ENCODE measurements around the gene DBT.
"Not testable (repeated sequence)": the region's sequence is repeated elsewhere in the genome, so short reads cannot be mapped to it uniquely, and the experiment has no call there.

DBT gene

DNA sequence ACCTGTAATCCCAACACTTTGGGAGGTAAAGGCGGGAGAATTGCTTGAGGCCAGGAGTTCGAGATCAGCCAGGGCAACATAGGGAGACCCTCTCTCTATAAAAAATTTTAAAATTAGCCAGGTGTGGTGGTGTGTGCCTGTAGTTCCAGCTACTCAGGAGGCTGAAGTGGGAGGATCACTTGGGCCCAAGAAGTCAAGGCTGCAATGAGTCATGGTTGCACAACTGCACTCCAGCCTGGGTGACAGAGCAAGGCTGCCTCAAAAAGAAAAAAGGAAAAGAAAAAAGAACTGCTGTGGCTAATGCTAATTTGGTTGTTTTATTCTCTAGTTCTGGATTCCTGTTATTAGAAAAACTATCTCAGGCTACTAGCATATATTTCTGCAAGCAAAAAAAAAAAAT is 29.8 kb downstream of the DBT start:
- Histone ChIP-seq H3K4me3 (replicated peaks; ENCODE audit: low read depth, low read length) (no peak overlapping the region), H3K36me3 (ENCODE audit: control insufficient read depth, insufficient read depth, low read length) (peaks cover 4% of the 10 kb centered on the region), H3K27me3 (replicated peaks; ENCODE audit: control insufficient read depth, insufficient read depth, low read length) (no peaks in the 10 kb centered on the region)
- TF ChIP-seq, protein P1, sequence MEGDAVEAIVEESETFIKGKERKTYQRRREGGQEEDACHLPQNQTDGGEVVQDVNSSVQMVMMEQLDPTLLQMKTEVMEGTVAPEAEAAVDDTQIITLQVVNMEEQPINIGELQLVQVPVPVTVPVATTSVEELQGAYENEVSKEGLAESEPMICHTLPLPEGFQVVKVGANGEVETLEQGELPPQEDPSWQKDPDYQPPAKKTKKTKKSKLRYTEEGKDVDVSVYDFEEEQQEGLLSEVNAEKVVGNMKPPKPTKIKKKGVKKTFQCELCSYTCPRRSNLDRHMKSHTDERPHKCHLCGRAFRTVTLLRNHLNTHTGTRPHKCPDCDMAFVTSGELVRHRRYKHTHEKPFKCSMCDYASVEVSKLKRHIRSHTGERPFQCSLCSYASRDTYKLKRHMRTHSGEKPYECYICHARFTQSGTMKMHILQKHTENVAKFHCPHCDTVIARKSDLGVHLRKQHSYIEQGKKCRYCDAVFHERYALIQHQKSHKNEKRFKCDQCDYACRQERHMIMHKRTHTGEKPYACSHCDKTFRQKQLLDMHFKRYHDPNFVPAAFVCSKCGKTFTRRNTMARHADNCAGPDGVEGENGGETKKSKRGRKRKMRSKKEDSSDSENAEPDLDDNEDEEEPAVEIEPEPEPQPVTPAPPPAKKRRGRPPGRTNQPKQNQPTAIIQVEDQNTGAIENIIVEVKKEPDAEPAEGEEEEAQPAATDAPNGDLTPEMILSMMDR (IDR thresholded peaks at IDR 0.05; ENCODE audit: insufficient read depth, low read length, poor library complexity, severe bottlenecking): no peak
- no peak for DNase-seq (ENCODE audit: extremely low read depth, insufficient read length)

DNA sequence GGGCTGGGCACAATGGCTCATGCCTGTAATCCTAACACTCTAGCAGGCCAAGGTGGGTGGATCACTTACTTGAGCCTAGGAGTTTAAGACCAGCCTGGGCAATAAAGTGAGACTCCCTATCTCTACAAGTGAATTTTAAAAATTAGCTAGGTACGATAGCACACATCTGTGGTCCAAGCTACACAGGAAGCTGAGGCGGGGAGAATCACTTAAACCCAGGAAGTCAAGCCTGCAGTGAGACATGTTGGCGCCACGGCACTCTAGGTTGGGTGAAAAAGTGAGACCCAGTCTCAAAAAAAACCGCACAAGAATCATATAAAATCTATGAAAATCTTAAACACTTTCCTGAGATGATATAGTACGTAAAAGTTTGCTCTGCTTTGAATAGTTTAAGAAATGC is 30.2 kb downstream of the DBT start:
- TF ChIP-seq, protein P1 (IDR thresholded peaks at IDR 0.05; ENCODE audit: insufficient read depth, low read length, poor library complexity, severe bottlenecking): no peak
- Histone ChIP-seq H3K27me3 (replicated peaks; ENCODE audit: control insufficient read depth, insufficient read depth, low read length) (no peaks in the 10 kb centered on the region), H3K4me3 (replicated peaks; ENCODE audit: low read depth, low read length) (no peak overlapping the region), H3K36me3 (ENCODE audit: control insufficient read depth, insufficient read depth, low read length) (peaks cover 4% of the 10 kb centered on the region)
- DNase-seq (ENCODE audit: extremely low read depth, insufficient read length): no peak

DNA sequence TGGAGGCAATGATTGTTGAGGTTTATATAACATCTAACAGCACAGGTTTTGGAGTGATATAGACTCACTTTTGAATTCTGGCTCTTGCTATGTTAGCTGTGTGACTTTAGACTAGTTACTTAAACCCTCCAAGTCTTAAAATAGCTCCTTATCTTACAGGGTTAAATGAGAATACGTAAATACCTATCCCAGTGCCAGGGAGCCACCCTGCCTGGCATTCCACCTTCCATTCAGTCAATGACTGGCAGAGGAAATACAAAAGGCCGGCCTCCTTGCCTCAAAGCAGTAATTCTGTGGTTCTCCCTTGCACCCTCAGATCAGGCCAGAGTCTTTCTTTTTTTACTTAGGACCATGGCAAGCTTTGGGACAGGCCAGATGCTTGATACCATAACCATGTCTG is 31.8 kb downstream of the DBT start:
- TF ChIP-seq, protein P1 (IDR thresholded peaks at IDR 0.05; ENCODE audit: insufficient read depth, low read length, poor library complexity, severe bottlenecking): no peak
- Histone ChIP-seq H3K4me3 (replicated peaks; ENCODE audit: low read depth, low read length) (no peak overlapping the region), H3K36me3 (ENCODE audit: control insufficient read depth, insufficient read depth, low read length) (peaks cover 5% of the 10 kb centered on the region), H3K27me3 (replicated peaks; ENCODE audit: control insufficient read depth, insufficient read depth, low read length) (no peaks in the 10 kb centered on the region)
- DNase-seq (ENCODE audit: extremely low read depth, insufficient read length): no peak

DNA sequence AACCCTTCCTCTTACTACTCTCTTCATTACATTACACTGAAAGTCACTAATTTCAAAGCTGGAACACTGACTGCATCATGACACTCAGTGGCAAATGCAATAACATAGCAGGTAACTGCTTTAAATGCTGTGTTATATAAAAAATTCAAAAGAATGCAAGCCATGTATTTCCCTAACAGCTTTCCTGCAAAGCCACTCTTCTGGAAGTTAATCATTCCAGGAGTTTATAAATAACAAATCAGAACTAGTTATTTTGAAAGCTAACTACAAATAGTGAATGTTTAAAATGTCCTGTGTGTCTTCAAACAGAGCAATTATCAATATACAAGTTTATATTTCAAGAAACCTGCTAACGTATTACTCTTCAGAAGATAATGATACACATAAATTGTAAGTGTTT is 34.5 kb downstream of the DBT start:
- DNase-seq (ENCODE audit: extremely low read depth, insufficient read length): no peak
- Histone ChIP-seq H3K27me3 (replicated peaks; ENCODE audit: control insufficient read depth, insufficient read depth, low read length) (no peaks in the 10 kb centered on the region), H3K4me3 (replicated peaks; ENCODE audit: low read depth, low read length) (no peak overlapping the region), H3K36me3 (ENCODE audit: control insufficient read depth, insufficient read depth, low read length) (peaks cover 5% of the 10 kb centered on the region)
- TF ChIP-seq, protein P1 (IDR thresholded peaks at IDR 0.05; ENCODE audit: insufficient read depth, low read length, poor library complexity, severe bottlenecking): no peak

DNA sequence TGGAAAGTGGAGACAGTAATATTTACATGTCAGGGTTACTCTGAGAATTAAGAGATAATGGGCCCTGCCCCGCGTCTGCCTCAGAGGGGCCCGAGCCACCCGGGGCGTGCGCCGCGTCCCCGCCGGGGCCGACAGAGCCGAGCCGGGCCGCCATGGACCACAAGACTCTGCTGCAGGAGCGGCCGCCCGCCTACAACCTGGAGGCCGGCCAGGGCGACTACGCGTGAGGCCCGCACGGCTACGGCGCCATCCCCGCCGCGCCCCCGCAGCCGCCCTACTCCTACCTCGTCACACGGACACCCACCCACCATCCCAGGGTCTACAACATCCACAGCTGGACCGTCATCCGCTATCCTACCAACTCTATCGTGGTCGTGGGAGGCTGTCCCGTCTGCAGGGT is 36.5 kb downstream of the DBT start:
- TF ChIP-seq, protein P1 (IDR thresholded peaks at IDR 0.05; ENCODE audit: insufficient read depth, low read length, poor library complexity, severe bottlenecking): no peak

DNA sequence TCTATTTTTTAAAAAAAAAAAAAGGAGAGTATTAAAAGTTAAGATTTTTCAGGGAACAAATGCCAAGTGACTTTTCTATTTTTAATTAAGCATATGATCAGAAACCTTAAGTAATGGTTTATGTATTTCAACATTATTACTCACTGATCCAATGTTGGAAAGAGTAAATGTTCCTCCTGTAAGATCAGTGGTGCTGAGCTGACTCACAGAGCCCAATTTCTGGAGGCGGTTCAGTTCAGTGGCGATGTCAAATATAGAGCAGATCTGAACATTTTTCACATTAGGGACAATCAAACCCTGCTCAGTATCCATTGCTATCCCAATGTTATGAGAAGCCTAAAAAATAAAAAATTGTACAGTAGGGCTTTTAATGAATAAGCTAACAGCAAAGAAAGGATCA is 43.3 kb downstream of the DBT start:
- Histone ChIP-seq H3K36me3 (ENCODE audit: control insufficient read depth, insufficient read depth, low read length) (no peaks in the 10 kb centered on the region; the same call in 1 of the 2 replicates), H3K4me3 (replicated peaks; ENCODE audit: low read depth, low read length) (no peak overlapping the region), H3K27me3 (replicated peaks; ENCODE audit: control insufficient read depth, insufficient read depth, low read length) (no peaks in the 10 kb centered on the region)
- TF ChIP-seq, protein P1 (IDR thresholded peaks at IDR 0.05; ENCODE audit: insufficient read depth, low read length, poor library complexity, severe bottlenecking): no peak
- DNase-seq (ENCODE audit: extremely low read depth, insufficient read length): no peak

More for the DNA sequence above, 36.5 kb downstream of the DBT start:
- no peak overlapping the region for H3K4me3 ChIP-seq (replicated peaks; ENCODE audit: low read depth, low read length)
- no peaks in the 10 kb centered on the region for H3K27me3 ChIP-seq (replicated peaks; ENCODE audit: control insufficient read depth, insufficient read depth, low read length)
- H3K36me3 ChIP-seq (ENCODE audit: control insufficient read depth, insufficient read depth, low read length): peaks cover 5% of the 10 kb centered on the region
- DNase-seq (ENCODE audit: extremely low read depth, insufficient read length): no peak

DNA sequence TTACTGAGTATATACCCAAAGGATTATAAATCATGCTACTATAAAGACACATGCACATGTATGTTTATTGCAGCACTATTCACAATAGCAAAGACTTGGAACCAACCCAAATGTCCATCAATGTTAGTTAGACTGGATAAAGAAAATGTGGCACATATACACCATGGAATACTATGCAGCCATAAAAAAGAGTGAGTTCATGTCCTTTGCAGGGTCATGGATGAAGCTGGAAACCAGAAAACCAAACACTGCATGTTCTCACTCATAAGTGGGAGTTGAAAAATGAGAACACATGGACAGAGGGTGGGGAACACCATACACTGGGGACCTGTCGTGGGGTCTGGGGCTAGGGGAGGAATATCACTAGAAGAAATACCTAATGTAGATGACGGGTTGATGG is 44.0 kb downstream of the DBT start:
- not testable (repeated sequence) for H3K4me3 ChIP-seq (replicated peaks; ENCODE audit: low read depth, low read length); DNase-seq (ENCODE audit: extremely low read depth, insufficient read length); H3K27me3 ChIP-seq (replicated peaks; ENCODE audit: control insufficient read depth, insufficient read depth, low read length); H3K36me3 ChIP-seq (ENCODE audit: control insufficient read depth, insufficient read depth, low read length)

DNA sequence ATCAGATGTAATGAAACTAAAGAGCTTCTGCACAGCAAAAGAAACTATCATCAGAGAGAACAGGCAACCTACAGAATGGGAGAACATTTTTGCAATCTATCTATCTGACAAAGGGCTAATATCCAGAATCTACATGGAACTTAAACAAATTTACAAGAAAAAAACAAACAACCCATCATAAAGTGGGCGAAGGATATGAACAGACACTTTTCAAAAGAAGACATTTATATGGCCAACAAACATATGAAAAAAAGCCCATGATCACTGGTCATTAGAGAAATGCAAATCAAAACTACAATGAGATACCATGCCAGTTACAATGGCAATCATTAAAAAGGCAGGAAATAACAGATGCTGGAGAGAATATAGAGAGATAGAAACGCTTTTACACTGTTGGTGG is 44.5 kb downstream of the DBT start:
- H3K36me3 ChIP-seq (ENCODE audit: control insufficient read depth, insufficient read depth, low read length); H3K27me3 ChIP-seq (replicated peaks; ENCODE audit: control insufficient read depth, insufficient read depth, low read length); DNase-seq (ENCODE audit: extremely low read depth, insufficient read length); H3K4me3 ChIP-seq (replicated peaks; ENCODE audit: low read depth, low read length): not testable (repeated sequence)

DNA sequence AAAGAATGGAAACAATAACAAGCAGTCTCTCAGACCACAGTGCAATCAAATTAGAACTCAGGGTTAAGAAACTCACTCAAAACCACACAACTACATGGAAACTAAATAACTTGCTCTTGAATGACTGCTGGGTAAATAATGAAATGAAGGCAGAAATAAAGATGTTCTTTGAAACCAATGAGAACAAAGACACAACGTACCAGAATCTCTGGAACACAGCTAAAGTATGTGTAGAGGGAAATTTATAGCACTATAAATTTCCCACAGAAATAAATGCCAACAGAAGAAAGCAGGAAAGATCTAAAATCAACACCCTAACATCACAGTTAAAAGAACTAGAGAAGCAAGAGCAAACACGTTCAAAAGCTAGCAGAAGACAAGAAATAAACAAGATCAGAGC is 46.9 kb downstream of the DBT start:
- H3K36me3 ChIP-seq (ENCODE audit: control insufficient read depth, insufficient read depth, low read length); H3K4me3 ChIP-seq (replicated peaks; ENCODE audit: low read depth, low read length); H3K27me3 ChIP-seq (replicated peaks; ENCODE audit: control insufficient read depth, insufficient read depth, low read length); DNase-seq (ENCODE audit: extremely low read depth, insufficient read length): not testable (repeated sequence)
